HG03342 (cell line): ENCODE data around the gene OR52J3.

Source experiments
- ATAC-seq: cut with Tn5 transposase; IDR thresholded peaks from one replicate; pipeline ENCODE4 v1.9.1; 2021; ENCODE audit warnings: mild to moderate bottlenecking, moderate library complexity; ENCODE audit not compliant: unreplicated experiment

Gene OR52J3

GRCh38 chr11:5092821-5093585 lies 46.7 kb downstream of the OR52J3 start:
- ATAC-seq = no peak

- ATAC-seq = no peak
Measured at GRCh38 chr11:5096011-5096410, 49.7 kb downstream of the OR52J3 start.
